H9 (cell line): Measurements from ENCODE around the gene TLX2. TPM values are rescaled to one million over a fixed set of nuclear protein-coding genes. Genes with fewer than 3 reads are reported as not detected.

Experiments used
- DNase-seq: peaks from one replicate; pipeline ENCODE4 v3.0.0-alpha.2; 2017
- H2AFZ ChIP-seq: one replicate; pipeline ENCODE4 v1.6.1; 2013; ENCODE audit warnings: mild to moderate bottlenecking, low read length, control low read depth, moderate library complexity
- H2AK5ac ChIP-seq: 2 replicates; pipeline ENCODE4 v1.6.1; 2013; ENCODE audit warnings: low read length, control low read depth, mixed read lengths; ENCODE audit not compliant: insufficient read length
- H2BK120ac ChIP-seq: one replicate; pipeline ENCODE4 v1.6.1; 2013; ENCODE audit warnings: low read depth, mild to moderate bottlenecking, low read length, control low read depth, inconsistent platforms; ENCODE audit not compliant: poor library complexity, severe bottlenecking
- H2BK12ac ChIP-seq: 2 replicates; pipeline ENCODE4 v1.6.1; 2013; ENCODE audit warnings: low read length, control low read depth, mixed read lengths, low read depth; ENCODE audit not compliant: insufficient read length
- H2BK15ac ChIP-seq: 2 replicates; pipeline ENCODE4 v1.6.1; 2013; ENCODE audit warnings: low read depth, low read length, control low read depth
- H2BK20ac ChIP-seq: one replicate; pipeline ENCODE4 v1.6.1; 2013; ENCODE audit warnings: low read depth, mild to moderate bottlenecking, low read length, control low read depth, inconsistent platforms; ENCODE audit not compliant: poor library complexity, severe bottlenecking
- H2BK5ac ChIP-seq: 2 replicates; pipeline ENCODE4 v1.6.1; 2013; ENCODE audit warnings: low read length, control low read depth, mixed read lengths; ENCODE audit not compliant: insufficient read length
- H3K14ac ChIP-seq: 2 replicates; pipeline ENCODE4 v1.6.1; 2013; ENCODE audit warnings: low read length, control low read depth; ENCODE audit not compliant: insufficient read depth
- H3K18ac ChIP-seq: 2 replicates; pipeline ENCODE4 v1.6.1; 2013; ENCODE audit warnings: low read depth, mild to moderate bottlenecking, mixed read lengths, low read length, control low read depth; ENCODE audit not compliant: insufficient read length
- H3K23ac ChIP-seq: 2 replicates; pipeline ENCODE4 v1.6.1; 2013; ENCODE audit warnings: low read length, control low read depth, mixed read lengths, low read depth; ENCODE audit not compliant: insufficient read length
- H3K23me2 ChIP-seq: 2 replicates; pipeline ENCODE4 v1.6.1; 2013; ENCODE audit warnings: low read depth, mild to moderate bottlenecking, mixed read lengths, low read length, control low read depth; ENCODE audit not compliant: insufficient read length, poor library complexity, severe bottlenecking
- H3K27ac ChIP-seq: 2 replicates; pipeline ENCODE4 v1.5.1; 2013; ENCODE audit warnings: low read length, control low read depth, mixed read lengths, low read depth; ENCODE audit not compliant: insufficient read length
- H3K27me3 ChIP-seq: 2 replicates; pipeline ENCODE4 v1.6.1; 2013; ENCODE audit warnings: low read length, control low read depth, inconsistent platforms; ENCODE audit not compliant: insufficient read depth
- H3K4ac ChIP-seq: 2 replicates; pipeline ENCODE4 v1.6.1; 2013; ENCODE audit warnings: low read depth, mild to moderate bottlenecking, control low read depth, inconsistent platforms, low read length, moderate library complexity
- H3K4me1 ChIP-seq: 2 replicates; pipeline ENCODE4 v1.6.1; 2013; ENCODE audit warnings: low read length, control low read depth, inconsistent platforms; ENCODE audit not compliant: insufficient read depth
- H3K4me2 ChIP-seq: 2 replicates; pipeline ENCODE4 v1.6.1; 2013; ENCODE audit warnings: low read length, control low read depth, mixed read lengths; ENCODE audit not compliant: insufficient read length, insufficient read depth
- H3K56ac ChIP-seq: 2 replicates; pipeline ENCODE4 v1.6.1; 2013; ENCODE audit warnings: low read depth, mild to moderate bottlenecking, mixed read lengths, low read length, control low read depth; ENCODE audit not compliant: insufficient read length
- H3K79me1 ChIP-seq: 2 replicates; pipeline ENCODE4 v1.6.1; 2013; ENCODE audit warnings: low read depth, mild to moderate bottlenecking, moderate library complexity, low read length, control low read depth, inconsistent platforms; ENCODE audit not compliant: insufficient read depth, poor library complexity, severe bottlenecking
- H3K79me2 ChIP-seq: 2 replicates; pipeline ENCODE4 v1.6.1; 2013; ENCODE audit warnings: low read length, control low read depth, inconsistent platforms; ENCODE audit not compliant: insufficient read depth
- H3K9ac ChIP-seq: 2 replicates; pipeline ENCODE4 v1.6.1; 2013; ENCODE audit warnings: low read length, control low read depth, mixed read lengths; ENCODE audit not compliant: insufficient read length; ENCODE audit errors: extremely low read depth
- H3K9me3 ChIP-seq: one replicate; pipeline ENCODE4 v1.6.1; 2013; ENCODE audit warnings: low read depth, low read length, inconsistent platforms; ENCODE audit not compliant: control insufficient read depth
- H3T11ph ChIP-seq: one replicate; pipeline ENCODE4 v1.6.1; 2013; ENCODE audit warnings: mild to moderate bottlenecking, low read length, control low read depth, inconsistent platforms
- H4K20me1 ChIP-seq: one replicate; pipeline ENCODE4 v1.6.1; 2013; ENCODE audit not compliant: control insufficient read depth, insufficient read length, insufficient read depth
- H4K5ac ChIP-seq: 2 replicates; pipeline ENCODE4 v1.6.1; 2013; ENCODE audit warnings: low read depth, mild to moderate bottlenecking, mixed read lengths, low read length, control low read depth; ENCODE audit not compliant: insufficient read length
- H4K8ac ChIP-seq: replicated peaks from 2 replicates; pipeline ENCODE4 v1.6.1; 2013; ENCODE audit warnings: low read length, control low read depth, mixed read lengths, low read depth; ENCODE audit not compliant: insufficient read length
- H4K91ac ChIP-seq: 2 replicates; pipeline ENCODE4 v1.6.1; 2013; ENCODE audit warnings: low read depth, mild to moderate bottlenecking, moderate library complexity, mixed read lengths, low read length, control low read depth; ENCODE audit not compliant: insufficient read length
- H3K27ac Mint-ChIP-seq, 3 experiments: 2 replicates in 2 of 3; 3 replicates in 1 of 3; pipeline ENCODE4 v1.8.0; 2020 to 2021; ENCODE audit warnings: mixed read lengths in 3 of 3, mild to moderate bottlenecking in 1 of 3, moderate library complexity in 1 of 3
- H3K27me3 Mint-ChIP-seq: 2 replicates; pipeline ENCODE4 v1.8.0; 2021; ENCODE audit warnings: low read depth, mild to moderate bottlenecking, moderate library complexity, mixed read lengths
- H3K36me3 Mint-ChIP-seq, 3 experiments: 2 replicates in 2 of 3; 3 replicates in 1 of 3; pipeline ENCODE4 v1.8.0; 2020 to 2021; ENCODE audit warnings: low read depth in 3 of 3, mixed read lengths in 3 of 3; ENCODE audit not compliant: insufficient read depth in 1 of 3
- H3K4me1 Mint-ChIP-seq, 2 experiments: 2 replicates each; pipeline ENCODE4 v1.8.0; 2020; ENCODE audit warnings: mixed read lengths in 2 of 2
- H3K4me3 Mint-ChIP-seq, 2 experiments: 2 replicates in 1 of 2; 3 replicates in 1 of 2; pipeline ENCODE4 v1.8.0; 2020 to 2021; ENCODE audit warnings: mild to moderate bottlenecking in 2 of 2, mixed read lengths in 2 of 2, moderate library complexity in 1 of 2
- H3K9me3 Mint-ChIP-seq, 2 experiments: 2 replicates in 1 of 2; 3 replicates in 1 of 2; pipeline ENCODE4 v1.8.0; 2020; ENCODE audit warnings: mild to moderate bottlenecking in 2 of 2, mixed read lengths in 2 of 2, moderate library complexity in 1 of 2
- WGBS: extraction: QIAGEN DNeasy Blood & Tissue Kit; methylation state at CpG from one replicate; pipeline ENCODE4 v1.1.7; 2013; ENCODE audit warnings: missing lambda C conversion rate, low lambda C conversion rate, mixed read lengths; ENCODE audit not compliant: insufficient read length; ENCODE audit errors: extremely low coverage; 5-methylcytosine and 5-hydroxymethylcytosine counted together
- total RNA-seq: library from RNA; stranded (reverse); gene quantifications from 2 replicates; pipeline ENCODE4 v1.2.1, GENCODE V29; 2021
- TF ChIP-seq, protein P1 (sequence below): fragments of 200-600 bp; sonication (generic); conservative IDR thresholded peaks from 3 replicates; pipeline ENCODE4 v1.8.0; 2021; ENCODE audit warnings: antibody characterized with exemption, mild to moderate bottlenecking

Gene TLX2
- total RNA-seq, 1 experiment from 2014 or later = 0.20 TPM

- H3K27ac ChIP-seq = no peak overlapping the region
- H3K4ac ChIP-seq = no peak overlapping the region
- H3T11ph ChIP-seq = no peak overlapping the region
- H3K4me1 ChIP-seq = no peaks in the 10 kb centered on the region
- no peaks in the 10 kb centered on the region for H4K20me1 ChIP-seq
- peaks cover 28 to 53% (median 46%) of the 10 kb centered on the region in 3 experiments for H3K36me3 Mint-ChIP-seq
- no peak overlapping the region for H4K91ac ChIP-seq
- no peak overlapping the region for H2BK20ac ChIP-seq
- WGBS = no CpG with 5 or more reads among the region's 12 CpGs
- H3K27me3 Mint-ChIP-seq = peaks cover 26% of the 10 kb centered on the region
- H3K9ac ChIP-seq = no peak overlapping the region
- peaks cover 12% of the 10 kb centered on the region; the same call in 1 of the 2 replicates for H3K27me3 ChIP-seq
- H4K8ac ChIP-seq = no peak overlapping the region
- no peaks in the 10 kb centered on the region for H3K23me2 ChIP-seq
- no peaks in the 10 kb centered on the region for H3K9me3 Mint-ChIP-seq
- no peaks in the 10 kb centered on the region for H3K4me1 Mint-ChIP-seq
- H3K18ac ChIP-seq = no peak overlapping the region
- H2BK120ac ChIP-seq = no peak overlapping the region
- no peak overlapping the region for H2BK15ac ChIP-seq
- H3K4me2 ChIP-seq = no peak overlapping the region
- TF ChIP-seq, protein P1, sequence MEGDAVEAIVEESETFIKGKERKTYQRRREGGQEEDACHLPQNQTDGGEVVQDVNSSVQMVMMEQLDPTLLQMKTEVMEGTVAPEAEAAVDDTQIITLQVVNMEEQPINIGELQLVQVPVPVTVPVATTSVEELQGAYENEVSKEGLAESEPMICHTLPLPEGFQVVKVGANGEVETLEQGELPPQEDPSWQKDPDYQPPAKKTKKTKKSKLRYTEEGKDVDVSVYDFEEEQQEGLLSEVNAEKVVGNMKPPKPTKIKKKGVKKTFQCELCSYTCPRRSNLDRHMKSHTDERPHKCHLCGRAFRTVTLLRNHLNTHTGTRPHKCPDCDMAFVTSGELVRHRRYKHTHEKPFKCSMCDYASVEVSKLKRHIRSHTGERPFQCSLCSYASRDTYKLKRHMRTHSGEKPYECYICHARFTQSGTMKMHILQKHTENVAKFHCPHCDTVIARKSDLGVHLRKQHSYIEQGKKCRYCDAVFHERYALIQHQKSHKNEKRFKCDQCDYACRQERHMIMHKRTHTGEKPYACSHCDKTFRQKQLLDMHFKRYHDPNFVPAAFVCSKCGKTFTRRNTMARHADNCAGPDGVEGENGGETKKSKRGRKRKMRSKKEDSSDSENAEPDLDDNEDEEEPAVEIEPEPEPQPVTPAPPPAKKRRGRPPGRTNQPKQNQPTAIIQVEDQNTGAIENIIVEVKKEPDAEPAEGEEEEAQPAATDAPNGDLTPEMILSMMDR = no peak
- H3K14ac ChIP-seq = no peak overlapping the region
- H3K79me1 ChIP-seq = no peaks in the 10 kb centered on the region
- no peak overlapping the region for H2BK12ac ChIP-seq
- no peak overlapping the region for H2AK5ac ChIP-seq
- no peak overlapping the region for H3K56ac ChIP-seq
- no peak overlapping the region for H3K27ac Mint-ChIP-seq
- DNase-seq = no peak
- no peaks in the 10 kb centered on the region for H3K9me3 ChIP-seq
- H3K79me2 ChIP-seq = no peaks in the 10 kb centered on the region
- H2BK5ac ChIP-seq = no peak overlapping the region
- no peak overlapping the region for H3K4me3 Mint-ChIP-seq
- H3K23ac ChIP-seq = no peak overlapping the region
- H2AFZ ChIP-seq = no peak overlapping the region
- no peak overlapping the region for H4K5ac ChIP-seq
Measured at GRCh38 chr2:74491648-74492544, 22.4 kb upstream of the TLX2 start.
